Neural cell (in vitro differentiated cells): Measurements from ENCODE around the gene BIRC2. TPM values are rescaled to one million over a fixed set of nuclear protein-coding genes. Genes with fewer than 3 reads are reported as not detected.

ENCODE experiments used
- H2AFZ ChIP-seq: fragments of 200-600, 300-800 bp; sonication (generic), shearing (Covaris generic); 2 replicates; pipeline ENCODE4 v1.6.0; 2014; ENCODE audit warnings: low read depth, mild to moderate bottlenecking, antibody characterized with exemption, low read length, moderate library complexity
- H3F3A ChIP-seq: fragments of 200-600 bp; shearing (Covaris generic); 2 replicates; pipeline ENCODE4 v1.6.1; 2016; ENCODE audit warnings: mild to moderate bottlenecking, moderate library complexity, mixed read lengths, antibody characterized with exemption, low read length; ENCODE audit not compliant: insufficient read depth, poor library complexity, severe bottlenecking
- H3K27ac ChIP-seq: fragments of 200-600, 300-800 bp; sonication (generic), shearing (Covaris generic); 2 replicates; pipeline ENCODE4 v1.5.1; 2014; ENCODE audit warnings: mild to moderate bottlenecking, low read length, moderate library complexity
- H3K27me3 ChIP-seq: fragments of 300-800, 200-600 bp; sonication (generic), shearing (Covaris generic); 2 replicates; pipeline ENCODE4 v1.6.0; 2014; ENCODE audit warnings: mild to moderate bottlenecking, low read depth, low read length, moderate library complexity; ENCODE audit not compliant: insufficient read depth
- H3K36me3 ChIP-seq: fragments of 300-800, 200-600 bp; sonication (generic), shearing (Covaris generic); 2 replicates; pipeline ENCODE4 v1.5.1; 2014; ENCODE audit warnings: mild to moderate bottlenecking, antibody characterized with exemption, low read length, moderate library complexity; ENCODE audit not compliant: insufficient read depth
- H3K4me2 ChIP-seq: fragments of 300-800, 200-600 bp; sonication (generic), shearing (Covaris generic); 2 replicates; pipeline ENCODE4 v1.6.0; 2014; ENCODE audit warnings: mild to moderate bottlenecking, low read length
- H3K4me3 ChIP-seq: fragments of 300-800, 200-600 bp; sonication (generic), shearing (Covaris generic); 2 replicates; pipeline ENCODE4 v1.5.1; 2014; ENCODE audit warnings: mild to moderate bottlenecking, low read length, moderate library complexity
- H3K79me2 ChIP-seq: fragments of 200-600 bp; shearing (Covaris generic); replicated peaks from 2 replicates; pipeline ENCODE4 v1.6.0; 2014; ENCODE audit warnings: mild to moderate bottlenecking, low read length, moderate library complexity; ENCODE audit not compliant: insufficient read depth
- H3K9ac ChIP-seq: fragments of 300-800, 200-600 bp; sonication (generic), shearing (Covaris generic); 2 replicates; pipeline ENCODE4 v1.6.1; 2016; ENCODE audit warnings: mild to moderate bottlenecking, low read length, mixed read lengths
- H3K9me2 ChIP-seq: fragments of 200-600 bp; shearing (Covaris generic); 2 replicates; pipeline ENCODE4 v1.6.1; 2016; ENCODE audit warnings: mild to moderate bottlenecking, low read length, mixed read lengths; ENCODE audit not compliant: insufficient read depth
- H3K9me3 ChIP-seq: fragments of 200-600, 300-800 bp; sonication (generic), shearing (Covaris generic); 2 replicates; pipeline ENCODE4 v1.6.1; 2016; ENCODE audit warnings: mild to moderate bottlenecking, mixed run types, low read length, moderate library complexity, mixed read lengths
- H4K20me1 ChIP-seq: fragments of 200-600 bp; shearing (Covaris generic); 2 replicates; pipeline ENCODE4 v1.6.1; 2016; ENCODE audit warnings: mild to moderate bottlenecking, mixed run types; ENCODE audit not compliant: insufficient read depth
- EP300 ChIP-seq: fragments of 450-650 bp; conservative IDR thresholded peaks from 2 replicates; pipeline ENCODE4 v1.6.1; 2014; ENCODE audit warnings: antibody characterized with exemption, mild to moderate bottlenecking, moderate library complexity; ENCODE audit not compliant: poor library complexity, severe bottlenecking
- EZH2 ChIP-seq: fragments of 200-600, 300-800 bp; shearing (Covaris generic), sonication (generic); IDR thresholded peaks from 2 replicates; pipeline ENCODE4 v1.6.1; 2014; ENCODE audit warnings: antibody characterized with exemption, low read length, borderline replicate concordance, mild to moderate bottlenecking; ENCODE audit not compliant: insufficient read depth, poor library complexity, severe bottlenecking
- MXI1 ChIP-seq: fragments of 450-650 bp; conservative IDR thresholded peaks from 2 replicates; pipeline ENCODE4 v1.6.1; 2014; ENCODE audit warnings: antibody characterized with exemption, mild to moderate bottlenecking; ENCODE audit not compliant: poor library complexity, severe bottlenecking
- POLR2AphosphoS5 ChIP-seq: IDR thresholded peaks from 2 replicates; pipeline ENCODE4 v1.6.1; 2012
- RAD21 ChIP-seq: fragments of 450-650 bp; conservative IDR thresholded peaks from 2 replicates; pipeline ENCODE4 v1.6.1; 2014; ENCODE audit warnings: antibody characterized with exemption, mild to moderate bottlenecking, moderate library complexity
- SMC3 ChIP-seq: fragments of 450-650 bp; conservative IDR thresholded peaks from 2 replicates; pipeline ENCODE4 v1.6.1; 2014; ENCODE audit warnings: antibody characterized with exemption, mild to moderate bottlenecking, moderate library complexity; ENCODE audit not compliant: poor library complexity
- TAF1 ChIP-seq: IDR thresholded peaks from 2 replicates; pipeline ENCODE4 v1.6.1; 2012; ENCODE audit warnings: low read depth
- polyA plus RNA-seq: library from polyadenylated mRNA; depleted of rRNA; stranded (reverse); fragments of >200 nt; gene quantifications from 2 replicates; pipeline ENCODE4 v1.2.3, GENCODE V29; 2014
- TF ChIP-seq, protein P1 (sequence below): fragments of 450-650 bp; IDR thresholded peaks from 2 replicates; pipeline ENCODE4 v1.5.1; 2014; ENCODE audit warnings: antibody characterized with exemption, mild to moderate bottlenecking, moderate library complexity; ENCODE audit not compliant: poor library complexity, severe bottlenecking
- TF ChIP-seq, protein P2 (sequence below): IDR thresholded peaks from 2 replicates; pipeline ENCODE4 v1.6.1; 2012; ENCODE audit warnings: borderline replicate concordance

BIRC2 gene
- polyA plus RNA-seq, 1 donor from 2014 or later: 68.7 TPM

DNA sequence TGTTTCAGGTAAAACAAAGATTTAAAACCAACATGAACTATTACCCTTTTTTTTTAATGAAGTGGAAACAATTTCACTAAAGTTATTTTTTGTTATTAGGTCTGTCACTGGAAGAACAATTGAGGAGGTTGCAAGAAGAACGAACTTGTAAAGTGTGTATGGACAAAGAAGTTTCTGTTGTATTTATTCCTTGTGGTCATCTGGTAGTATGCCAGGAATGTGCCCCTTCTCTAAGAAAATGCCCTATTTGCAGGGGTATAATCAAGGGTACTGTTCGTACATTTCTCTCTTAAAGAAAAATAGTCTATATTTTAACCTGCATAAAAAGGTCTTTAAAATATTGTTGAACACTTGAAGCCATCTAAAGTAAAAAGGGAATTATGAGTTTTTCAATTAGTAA is 30.9 kb downstream of the BIRC2 start:
- no peak for TF ChIP-seq SMC3
- no peak for TF ChIP-seq TAF1
- TF ChIP-seq EP300: no peak
- TF ChIP-seq, protein P1, sequence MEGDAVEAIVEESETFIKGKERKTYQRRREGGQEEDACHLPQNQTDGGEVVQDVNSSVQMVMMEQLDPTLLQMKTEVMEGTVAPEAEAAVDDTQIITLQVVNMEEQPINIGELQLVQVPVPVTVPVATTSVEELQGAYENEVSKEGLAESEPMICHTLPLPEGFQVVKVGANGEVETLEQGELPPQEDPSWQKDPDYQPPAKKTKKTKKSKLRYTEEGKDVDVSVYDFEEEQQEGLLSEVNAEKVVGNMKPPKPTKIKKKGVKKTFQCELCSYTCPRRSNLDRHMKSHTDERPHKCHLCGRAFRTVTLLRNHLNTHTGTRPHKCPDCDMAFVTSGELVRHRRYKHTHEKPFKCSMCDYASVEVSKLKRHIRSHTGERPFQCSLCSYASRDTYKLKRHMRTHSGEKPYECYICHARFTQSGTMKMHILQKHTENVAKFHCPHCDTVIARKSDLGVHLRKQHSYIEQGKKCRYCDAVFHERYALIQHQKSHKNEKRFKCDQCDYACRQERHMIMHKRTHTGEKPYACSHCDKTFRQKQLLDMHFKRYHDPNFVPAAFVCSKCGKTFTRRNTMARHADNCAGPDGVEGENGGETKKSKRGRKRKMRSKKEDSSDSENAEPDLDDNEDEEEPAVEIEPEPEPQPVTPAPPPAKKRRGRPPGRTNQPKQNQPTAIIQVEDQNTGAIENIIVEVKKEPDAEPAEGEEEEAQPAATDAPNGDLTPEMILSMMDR: no peak
- TF ChIP-seq, protein P2, sequence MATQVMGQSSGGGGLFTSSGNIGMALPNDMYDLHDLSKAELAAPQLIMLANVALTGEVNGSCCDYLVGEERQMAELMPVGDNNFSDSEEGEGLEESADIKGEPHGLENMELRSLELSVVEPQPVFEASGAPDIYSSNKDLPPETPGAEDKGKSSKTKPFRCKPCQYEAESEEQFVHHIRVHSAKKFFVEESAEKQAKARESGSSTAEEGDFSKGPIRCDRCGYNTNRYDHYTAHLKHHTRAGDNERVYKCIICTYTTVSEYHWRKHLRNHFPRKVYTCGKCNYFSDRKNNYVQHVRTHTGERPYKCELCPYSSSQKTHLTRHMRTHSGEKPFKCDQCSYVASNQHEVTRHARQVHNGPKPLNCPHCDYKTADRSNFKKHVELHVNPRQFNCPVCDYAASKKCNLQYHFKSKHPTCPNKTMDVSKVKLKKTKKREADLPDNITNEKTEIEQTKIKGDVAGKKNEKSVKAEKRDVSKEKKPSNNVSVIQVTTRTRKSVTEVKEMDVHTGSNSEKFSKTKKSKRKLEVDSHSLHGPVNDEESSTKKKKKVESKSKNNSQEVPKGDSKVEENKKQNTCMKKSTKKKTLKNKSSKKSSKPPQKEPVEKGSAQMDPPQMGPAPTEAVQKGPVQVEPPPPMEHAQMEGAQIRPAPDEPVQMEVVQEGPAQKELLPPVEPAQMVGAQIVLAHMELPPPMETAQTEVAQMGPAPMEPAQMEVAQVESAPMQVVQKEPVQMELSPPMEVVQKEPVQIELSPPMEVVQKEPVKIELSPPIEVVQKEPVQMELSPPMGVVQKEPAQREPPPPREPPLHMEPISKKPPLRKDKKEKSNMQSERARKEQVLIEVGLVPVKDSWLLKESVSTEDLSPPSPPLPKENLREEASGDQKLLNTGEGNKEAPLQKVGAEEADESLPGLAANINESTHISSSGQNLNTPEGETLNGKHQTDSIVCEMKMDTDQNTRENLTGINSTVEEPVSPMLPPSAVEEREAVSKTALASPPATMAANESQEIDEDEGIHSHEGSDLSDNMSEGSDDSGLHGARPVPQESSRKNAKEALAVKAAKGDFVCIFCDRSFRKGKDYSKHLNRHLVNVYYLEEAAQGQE: no peak
- no peak for TF ChIP-seq MXI1
- no peak for TF ChIP-seq RAD21
- no peak for TF ChIP-seq POLR2AphosphoS5
- no peak for TF ChIP-seq EZH2
- Histone ChIP-seq H3K27me3 (no peaks in the 10 kb centered on the region), H3K27ac (no peak overlapping the region), H3K36me3 (peaks cover 9% of the 10 kb centered on the region), H3K9me3 (no peaks in the 10 kb centered on the region), H3F3A (no peaks in the 10 kb centered on the region), H3K4me2 (no peak overlapping the region), H3K9ac (no peak overlapping the region), H3K79me2 (no peaks in the 10 kb centered on the region), H4K20me1 (no peaks in the 10 kb centered on the region), H3K9me2 (no peaks in the 10 kb centered on the region), H2AFZ (no peak overlapping the region), H3K4me3 (no peak overlapping the region)

DNA sequence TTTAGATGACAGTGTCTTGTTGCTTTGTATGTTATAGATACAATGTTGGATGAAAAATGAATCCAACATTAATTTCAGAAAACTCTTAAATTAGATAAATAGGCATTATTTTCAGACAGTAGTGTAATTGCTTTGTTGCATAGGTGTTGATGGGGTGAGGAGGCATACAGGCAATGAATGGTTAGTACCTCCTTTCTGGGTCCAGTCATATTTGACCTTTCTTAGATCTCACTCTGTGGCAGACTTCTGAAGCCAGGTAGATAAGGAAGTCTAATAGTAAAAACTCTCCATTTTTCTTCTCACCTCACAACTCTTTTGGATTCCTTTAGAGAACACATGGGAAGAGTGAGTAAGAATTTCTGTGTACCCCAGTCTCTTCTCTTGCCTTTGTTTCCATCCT is 31.8 kb downstream of the BIRC2 start:
- H3K4me3 ChIP-seq: no peak overlapping the region
- no peak overlapping the region for H3K4me2 ChIP-seq
- H3K9me2 ChIP-seq: no peaks in the 10 kb centered on the region
- TF ChIP-seq MXI1: no peak
- TF ChIP-seq, protein P1: no peak
- TF ChIP-seq TAF1: no peak
- no peak for TF ChIP-seq EP300
- TF ChIP-seq POLR2AphosphoS5: no peak
- TF ChIP-seq SMC3: no peak
- no peak for TF ChIP-seq RAD21
- TF ChIP-seq, protein P2: no peak
- no peak for TF ChIP-seq EZH2
- H4K20me1 ChIP-seq: no peaks in the 10 kb centered on the region
- H3K9ac ChIP-seq: no peak overlapping the region
- no peaks in the 10 kb centered on the region for H3K27me3 ChIP-seq
- no peaks in the 10 kb centered on the region for H3K9me3 ChIP-seq
- H2AFZ ChIP-seq: no peak overlapping the region
- H3K79me2 ChIP-seq: no peaks in the 10 kb centered on the region
- H3K36me3 ChIP-seq: peaks cover 9% of the 10 kb centered on the region
- no peak overlapping the region for H3K27ac ChIP-seq
- H3F3A ChIP-seq: no peaks in the 10 kb centered on the region
